HG02763 (cell line): ENCODE data around the gene RSPH9.

Source experiments
- ATAC-seq: cut with Tn5 transposase; IDR thresholded peaks from one replicate; pipeline ENCODE4 v1.9.1; 2021; ENCODE audit warnings: mild to moderate bottlenecking, moderate library complexity; ENCODE audit not compliant: unreplicated experiment

RSPH9 gene

GRCh38 chr6:43644940-43645612, at the start of gene RSPH9:
Gene RSPH9, plus strand, starts transcription at chr6:43645036. Its CDS starts 63 bp downstream, at chr6:43645099.
- ATAC-seq: no peak

- no peak for ATAC-seq
These were observed 44.2 kb upstream of the RSPH9 start for GRCh38 chr6:43600595-43600994.

GRCh38 chr6:43604174-43604573, 40.7 kb upstream of the RSPH9 start:
- ATAC-seq: no peak

- no peak for ATAC-seq
These were observed 38.8 kb upstream of the RSPH9 start for GRCh38 chr6:43606019-43606418.

GRCh38 chr6:43608310-43608763, 36.5 kb upstream of the RSPH9 start:
- no peak for ATAC-seq

GRCh38 chr6:43608807-43609206, 36.0 kb upstream of the RSPH9 start:
- ATAC-seq: no peak

- no peak for ATAC-seq
These were observed 35.4 kb upstream of the RSPH9 start for GRCh38 chr6:43609402-43609801.

GRCh38 chr6:43610431-43610830, 34.4 kb upstream of the RSPH9 start:
- no peak for ATAC-seq

GRCh38 chr6:43613721-43614395, 31.0 kb upstream of the RSPH9 start:
- no peak for ATAC-seq

- ATAC-seq: no peak
These were observed 30.5 kb upstream of the RSPH9 start for GRCh38 chr6:43614396-43614730.

- ATAC-seq: no peak
These were observed 27.9 kb upstream of the RSPH9 start for GRCh38 chr6:43616725-43617472.

GRCh38 chr6:43621078-43621835, 23.6 kb upstream of the RSPH9 start:
- ATAC-seq: no peak

- no peak for ATAC-seq
These were observed 23.0 kb upstream of the RSPH9 start for GRCh38 chr6:43621836-43622180.

GRCh38 chr6:43622541-43622940, 22.3 kb upstream of the RSPH9 start:
- no peak for ATAC-seq

- no peak for ATAC-seq
These were observed 20.7 kb upstream of the RSPH9 start for GRCh38 chr6:43623880-43624785.

GRCh38 chr6:43624786-43625288, 20.0 kb upstream of the RSPH9 start:
- no peak for ATAC-seq

- ATAC-seq: no peak
These were observed 19.3 kb upstream of the RSPH9 start for GRCh38 chr6:43625393-43625992.

GRCh38 chr6:43627008-43627825, 17.6 kb upstream of the RSPH9 start:
- ATAC-seq: no peak
